HUES6 (cell line): ENCODE measurements around the gene NUP107.
"Not testable (repeated sequence)": the region's sequence is repeated elsewhere in the genome, so short reads cannot be mapped to it uniquely, and the experiment has no call there.

Experiments
- H3K27ac ChIP-seq: 2 replicates; pipeline ENCODE4 v1.7.0; 2013; ENCODE audit warnings: low read depth, mild to moderate bottlenecking, low read length, inconsistent platforms
- H3K27me3 ChIP-seq: 2 replicates; pipeline ENCODE4 v1.6.1; 2013; ENCODE audit warnings: low read length; ENCODE audit not compliant: control insufficient read depth, insufficient read depth
- H3K36me3 ChIP-seq: 2 replicates; pipeline ENCODE4 v1.6.1; 2013; ENCODE audit warnings: low read length; ENCODE audit not compliant: control insufficient read depth, insufficient read depth
- H3K4me1 ChIP-seq: 2 replicates; pipeline ENCODE4 v1.6.1; 2013; ENCODE audit warnings: low read length; ENCODE audit not compliant: control insufficient read depth, insufficient read depth
- H3K4me3 ChIP-seq: 2 replicates; pipeline ENCODE4 v1.5.1; 2013; ENCODE audit warnings: low read depth, low read length
- H3K9ac ChIP-seq: one replicate; pipeline ENCODE4 v1.6.1; 2013; ENCODE audit warnings: mild to moderate bottlenecking, low read length
- H3K9me3 ChIP-seq: 2 replicates; pipeline ENCODE4 v1.6.1; 2013; ENCODE audit warnings: low read depth, low read length; ENCODE audit not compliant: control insufficient read depth, insufficient read depth

The NUP107 gene

DNA sequence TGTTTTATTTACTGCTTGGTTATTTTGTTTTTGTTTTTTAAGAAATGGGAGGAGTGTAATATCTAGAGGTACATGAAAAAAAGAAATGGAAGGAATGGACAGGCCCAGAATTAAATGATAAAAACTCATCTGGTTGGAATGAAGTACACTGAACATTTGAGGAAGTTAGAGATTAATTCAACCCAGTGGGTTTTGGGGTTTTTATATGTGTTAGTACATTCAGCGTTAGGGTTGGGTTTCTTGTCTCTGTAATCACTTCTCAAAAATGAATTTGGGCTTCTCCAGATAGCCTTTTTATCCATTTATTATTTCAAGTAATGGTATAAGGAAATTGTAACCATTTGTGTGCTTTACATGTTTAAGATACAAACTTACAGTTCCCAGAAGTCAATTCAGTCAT, 19.5 kb upstream of the NUP107 start:
- Histone ChIP-seq H3K27ac (no peak overlapping the region), H3K9ac (no peak overlapping the region), H3K36me3 (peaks cover 4% of the 10 kb centered on the region), H3K4me1 (peaks cover 8% of the 10 kb centered on the region; the same call in 1 of the 2 replicates), H3K4me3 (no peak overlapping the region), H3K27me3 (no peaks in the 10 kb centered on the region), H3K9me3 (no peaks in the 10 kb centered on the region)

DNA sequence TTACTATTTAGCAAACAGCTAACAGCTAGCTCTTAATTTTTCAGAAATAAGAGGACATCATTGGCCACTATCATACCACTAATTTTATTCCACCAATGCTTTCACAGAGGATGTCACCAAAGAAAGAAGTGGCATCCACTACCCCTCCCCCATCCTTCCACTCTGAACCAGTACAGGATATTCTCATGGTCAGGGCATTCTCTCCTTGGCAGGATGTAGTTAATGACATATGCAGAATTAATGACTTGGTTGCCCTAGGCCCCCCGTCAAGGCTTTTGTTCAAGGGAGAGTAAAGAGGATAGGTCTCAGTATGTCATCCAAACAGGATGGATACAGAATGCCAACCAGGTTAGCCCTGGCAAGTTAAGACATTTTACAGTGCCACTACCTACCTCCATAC, 18.9 kb upstream of the NUP107 start:
- Histone ChIP-seq H3K36me3 (peaks cover 4% of the 10 kb centered on the region), H3K4me3 (no peak overlapping the region), H3K9ac (no peak overlapping the region), H3K27ac (no peak overlapping the region), H3K27me3 (no peaks in the 10 kb centered on the region), H3K4me1 (peaks cover 8% of the 10 kb centered on the region; the same call in 1 of the 2 replicates), H3K9me3 (no peaks in the 10 kb centered on the region)

DNA sequence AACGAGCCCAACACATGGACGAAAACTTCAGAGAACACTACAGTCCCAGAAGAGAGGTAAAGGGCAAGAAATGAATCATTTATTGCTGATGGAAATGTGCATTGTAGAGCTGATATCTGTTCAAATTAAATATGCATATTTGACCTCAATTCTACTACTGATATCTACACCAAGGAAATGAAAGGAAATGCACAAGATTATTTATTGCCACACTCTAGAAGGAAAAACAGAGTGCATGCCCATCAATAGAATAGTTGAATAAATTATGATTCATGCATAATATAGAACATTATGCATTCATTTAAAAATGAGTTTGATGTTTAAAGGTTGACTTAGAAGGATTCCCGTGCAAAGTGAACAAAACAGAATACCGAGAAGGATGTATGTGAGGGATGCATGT, 15.6 kb upstream of the NUP107 start:
- Histone ChIP-seq H3K36me3 (no peaks in the 10 kb centered on the region), H3K4me1 (peaks cover 12% of the 10 kb centered on the region; the same call in 1 of the 2 replicates), H3K27me3 (no peaks in the 10 kb centered on the region), H3K9ac (no peak overlapping the region), H3K9me3 (no peaks in the 10 kb centered on the region), H3K4me3 (no peak overlapping the region), H3K27ac (no peak overlapping the region)

DNA sequence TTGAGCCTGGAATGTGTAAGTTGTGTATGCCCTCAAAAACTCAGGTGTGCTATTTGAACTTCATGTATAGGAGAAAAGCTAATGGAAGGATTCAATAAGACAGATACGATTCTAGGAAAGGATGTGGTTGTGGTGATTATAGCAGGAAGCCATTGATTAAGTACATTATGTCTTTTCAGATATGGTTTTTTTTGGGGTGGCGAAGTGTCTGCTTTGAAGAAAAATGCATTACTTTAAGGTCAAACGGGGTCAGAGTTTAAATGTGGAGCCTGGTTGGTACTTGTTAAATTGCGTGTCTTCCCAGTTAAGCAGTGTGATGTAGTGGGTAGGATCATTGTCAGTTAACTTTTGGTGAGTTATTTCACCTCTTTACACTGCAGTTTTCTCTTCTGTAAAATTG, 13.0 kb upstream of the NUP107 start:
- no peaks in the 10 kb centered on the region for H3K9me3 ChIP-seq
- H3K4me1 ChIP-seq = 0 out of 2 replicates have a peak, but pooled peaks cover 4% of the 10 kb centered on the region
- H3K9ac ChIP-seq = no peak overlapping the region
- H3K27me3 ChIP-seq = no peaks in the 10 kb centered on the region
- H3K4me3 ChIP-seq = no peak overlapping the region
- no peaks in the 10 kb centered on the region for H3K36me3 ChIP-seq
- H3K27ac ChIP-seq = no peak overlapping the region

DNA sequence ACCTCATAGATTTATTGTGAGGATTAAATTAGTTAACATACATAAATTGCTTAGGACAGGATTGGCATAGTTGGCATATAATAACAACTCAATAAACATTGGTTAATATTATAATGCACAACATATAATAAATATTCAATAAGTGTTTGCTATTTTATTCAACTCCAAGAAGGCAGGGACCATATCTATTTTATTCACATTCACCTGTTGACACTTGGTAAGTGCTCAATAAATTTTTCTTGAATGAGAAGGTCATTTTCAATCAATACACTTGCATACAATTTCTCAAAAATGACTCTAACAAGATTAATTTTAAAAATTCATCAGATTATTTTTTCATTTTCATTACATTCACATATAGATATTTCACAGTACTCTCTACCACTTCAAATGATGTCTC, 12.4 kb upstream of the NUP107 start:
- Histone ChIP-seq H3K4me3 (no peak overlapping the region), H3K9ac (no peak overlapping the region), H3K36me3 (no peaks in the 10 kb centered on the region), H3K27ac (no peak overlapping the region), H3K27me3 (no peaks in the 10 kb centered on the region), H3K4me1 (0 out of 2 replicates have a peak, but pooled peaks cover 4% of the 10 kb centered on the region), H3K9me3 (no peaks in the 10 kb centered on the region)

DNA sequence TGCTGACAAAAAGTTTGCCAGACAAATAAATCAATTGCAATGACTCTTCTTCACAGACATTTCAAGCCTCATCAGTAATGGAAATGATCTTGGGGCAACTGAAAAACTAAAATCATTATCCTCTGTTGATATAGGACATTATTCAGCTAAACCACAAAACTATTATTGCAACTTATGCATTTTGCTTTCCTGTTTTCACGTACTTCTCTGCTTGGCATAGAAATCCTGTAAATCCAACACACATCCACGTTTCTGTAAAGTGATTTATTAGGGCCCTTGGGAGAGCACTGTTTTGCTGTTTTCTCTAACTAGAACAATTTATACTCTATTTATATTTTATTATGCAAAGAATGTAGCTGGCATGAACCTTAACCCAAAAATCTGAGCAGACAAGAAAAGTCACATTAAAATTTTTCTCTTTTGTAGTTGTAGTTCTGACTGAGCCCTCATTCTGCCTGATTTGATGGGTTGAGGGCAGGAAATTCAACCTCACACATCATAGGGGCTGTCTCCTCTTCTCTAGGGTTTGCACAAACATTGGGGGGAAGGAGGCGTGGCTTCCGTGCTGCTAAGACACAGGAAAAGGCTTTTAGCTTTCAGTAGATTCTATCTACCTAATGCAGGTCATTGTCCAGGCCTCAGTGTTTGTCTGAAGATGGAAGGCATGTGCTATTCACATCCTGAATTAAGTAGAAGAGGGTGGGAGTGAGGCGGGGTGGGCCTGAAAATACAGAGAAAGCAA, 11.5 kb upstream of the NUP107 start:
- H3K4me3 ChIP-seq = no peak overlapping the region
- no peak overlapping the region for H3K9ac ChIP-seq
- H3K27me3 ChIP-seq = no peaks in the 10 kb centered on the region
- H3K27ac ChIP-seq = no peak overlapping the region
- H3K36me3 ChIP-seq = no peaks in the 10 kb centered on the region
- H3K9me3 ChIP-seq = no peaks in the 10 kb centered on the region
- H3K4me1 ChIP-seq = 0 out of 2 replicates have a peak, but pooled peaks cover 4% of the 10 kb centered on the region

DNA sequence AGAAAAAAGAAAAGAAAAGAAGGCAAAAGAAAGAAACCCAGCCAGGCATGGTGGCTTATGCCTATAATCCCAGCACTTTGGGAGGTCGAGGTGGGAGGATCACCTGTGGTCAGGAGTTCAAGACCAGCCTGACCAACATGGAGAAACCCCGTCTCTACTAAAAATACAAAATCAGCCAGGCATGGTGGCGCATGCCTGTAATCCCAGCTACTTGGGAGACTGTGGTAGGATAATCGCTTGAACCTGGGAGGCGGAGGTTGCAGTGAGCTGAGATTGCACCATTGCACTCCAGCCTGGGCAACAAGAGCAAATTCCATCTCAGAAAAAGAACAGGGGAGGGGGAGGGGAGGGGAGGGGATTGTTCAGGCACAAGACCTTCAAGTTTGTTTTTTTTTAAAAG, 9.9 kb upstream of the NUP107 start:
- H3K4me3 ChIP-seq, H3K9me3 ChIP-seq, H3K27ac ChIP-seq, H3K27me3 ChIP-seq, H3K36me3 ChIP-seq, H3K4me1 ChIP-seq: not testable (repeated sequence)
- peak overlapping the region; percentile 11 for H3K9ac ChIP-seq

DNA sequence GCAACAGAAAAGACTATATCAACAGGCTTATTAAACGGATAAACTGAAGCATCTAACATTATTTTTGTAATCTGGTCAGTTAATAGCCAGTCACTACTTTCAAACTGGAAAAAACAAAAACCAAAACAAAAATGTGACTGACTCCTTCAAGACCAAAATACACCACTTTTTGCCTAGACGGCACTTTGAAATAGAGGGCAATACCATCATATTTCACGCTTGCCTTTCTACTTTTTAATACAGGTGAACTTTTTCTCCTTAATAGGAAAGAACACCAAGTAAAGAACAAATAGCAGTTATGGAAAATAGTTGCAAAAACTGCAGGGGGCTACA, 550 bp upstream of the NUP107 start:
- H3K27ac ChIP-seq = peak overlapping the region; percentile 65; the same call in 1 of the 2 replicates
- H3K4me1 ChIP-seq = peaks cover 7% of the 10 kb centered on the region
- peak overlapping the region; percentile 92 for H3K9ac ChIP-seq
- H3K4me3 ChIP-seq = peak overlapping the region; percentile 86
- H3K9me3 ChIP-seq = no peaks in the 10 kb centered on the region
- no peaks in the 10 kb centered on the region for H3K27me3 ChIP-seq
- H3K36me3 ChIP-seq = peaks cover 24% of the 10 kb centered on the region

DNA sequence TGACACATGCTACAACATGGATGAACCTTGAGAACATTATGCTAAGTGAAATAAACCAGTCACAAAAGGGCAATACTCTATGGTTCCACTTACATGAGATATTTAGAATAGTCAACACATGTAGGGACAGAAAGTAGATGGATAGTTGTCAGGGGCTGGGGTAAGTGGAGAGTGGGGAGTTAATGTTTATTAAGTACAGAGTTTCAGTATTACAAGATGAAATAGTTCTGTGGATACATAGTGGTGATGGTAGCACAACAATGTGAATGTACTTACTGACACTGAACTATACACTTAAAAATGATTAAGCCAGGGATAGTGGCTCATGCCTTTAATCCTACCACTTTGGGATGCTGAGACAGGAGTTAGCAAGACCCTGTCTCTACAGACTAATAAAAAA, 8.7 kb downstream of the NUP107 start:
- Histone ChIP-seq H3K9me3 (no peaks in the 10 kb centered on the region), H3K27ac (no peak overlapping the region), H3K27me3 (no peaks in the 10 kb centered on the region), H3K36me3 (peaks cover 87% of the 10 kb centered on the region), H3K4me1 (no peaks in the 10 kb centered on the region), H3K4me3 (no peak overlapping the region), H3K9ac (no peak overlapping the region)

DNA sequence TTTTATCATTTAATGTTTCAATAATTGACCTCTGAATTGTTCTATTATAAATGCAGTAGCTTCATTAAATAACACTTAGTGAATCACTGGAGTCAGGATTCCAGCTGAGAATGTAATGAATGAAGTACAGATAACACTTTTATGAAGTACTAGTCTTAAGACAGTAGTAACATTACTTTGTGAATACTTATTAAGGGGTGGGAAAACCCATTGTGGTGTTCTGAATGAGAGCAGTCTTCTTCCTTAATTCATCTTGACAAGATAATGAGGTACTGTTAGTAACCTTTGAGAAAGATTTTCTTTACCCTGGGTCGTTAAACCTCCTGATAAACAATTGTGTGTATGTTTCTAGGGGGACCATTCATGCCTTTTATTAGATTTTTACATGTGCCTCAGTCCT, 12.7 kb downstream of the NUP107 start:
- Histone ChIP-seq H3K27me3 (no peaks in the 10 kb centered on the region), H3K9me3 (no peaks in the 10 kb centered on the region), H3K27ac (no peak overlapping the region), H3K4me3 (no peak overlapping the region), H3K4me1 (no peaks in the 10 kb centered on the region), H3K36me3 (peaks cover 82% of the 10 kb centered on the region), H3K9ac (no peak overlapping the region)

DNA sequence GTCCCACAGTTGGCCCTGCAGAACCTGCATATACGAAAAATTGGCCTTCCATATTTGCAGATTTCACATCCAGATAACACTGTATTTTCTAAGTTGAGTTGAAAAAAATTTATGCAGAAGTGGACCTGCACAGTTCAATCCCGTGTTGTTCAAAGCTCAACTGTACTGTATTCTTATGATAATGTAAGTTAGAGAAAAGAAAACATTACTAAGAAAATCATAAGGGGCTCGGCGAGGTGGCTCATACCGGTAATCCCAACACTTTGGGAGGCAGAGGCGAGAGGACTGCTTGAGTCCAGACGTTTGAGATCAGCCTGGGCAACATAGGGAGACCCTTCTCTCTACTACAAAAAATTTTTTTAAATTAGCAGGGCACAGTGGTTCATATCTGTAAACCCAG, 41.0 kb downstream of the NUP107 start:
- no peak overlapping the region for H3K4me3 ChIP-seq
- peaks cover 79% of the 10 kb centered on the region for H3K36me3 ChIP-seq
- H3K4me1 ChIP-seq = no peaks in the 10 kb centered on the region
- H3K27me3 ChIP-seq = no peaks in the 10 kb centered on the region
- H3K9me3 ChIP-seq = no peaks in the 10 kb centered on the region
- no peak overlapping the region for H3K27ac ChIP-seq
- H3K9ac ChIP-seq = no peak overlapping the region
